ENCODE data around the gene ABLIM3. TPM values are rescaled to one million over a fixed set of nuclear protein-coding genes. Genes with fewer than 3 reads are reported as not detected.

ABLIM3 gene
- 16.9 to 23.0 TPM (median 19.4 TPM) in 5 replicates for total RNA-seq (2022; extraction: Qiagen RNA extraction; ENCODE audit: low read depth)

GRCh38 chr5:149141224-149141956 lies at the start of gene ABLIM3:
ABLIM3 (plus strand) TSS chr5:149141493; CDS start chr5:149142096, 603 bp downstream.

DNA sequence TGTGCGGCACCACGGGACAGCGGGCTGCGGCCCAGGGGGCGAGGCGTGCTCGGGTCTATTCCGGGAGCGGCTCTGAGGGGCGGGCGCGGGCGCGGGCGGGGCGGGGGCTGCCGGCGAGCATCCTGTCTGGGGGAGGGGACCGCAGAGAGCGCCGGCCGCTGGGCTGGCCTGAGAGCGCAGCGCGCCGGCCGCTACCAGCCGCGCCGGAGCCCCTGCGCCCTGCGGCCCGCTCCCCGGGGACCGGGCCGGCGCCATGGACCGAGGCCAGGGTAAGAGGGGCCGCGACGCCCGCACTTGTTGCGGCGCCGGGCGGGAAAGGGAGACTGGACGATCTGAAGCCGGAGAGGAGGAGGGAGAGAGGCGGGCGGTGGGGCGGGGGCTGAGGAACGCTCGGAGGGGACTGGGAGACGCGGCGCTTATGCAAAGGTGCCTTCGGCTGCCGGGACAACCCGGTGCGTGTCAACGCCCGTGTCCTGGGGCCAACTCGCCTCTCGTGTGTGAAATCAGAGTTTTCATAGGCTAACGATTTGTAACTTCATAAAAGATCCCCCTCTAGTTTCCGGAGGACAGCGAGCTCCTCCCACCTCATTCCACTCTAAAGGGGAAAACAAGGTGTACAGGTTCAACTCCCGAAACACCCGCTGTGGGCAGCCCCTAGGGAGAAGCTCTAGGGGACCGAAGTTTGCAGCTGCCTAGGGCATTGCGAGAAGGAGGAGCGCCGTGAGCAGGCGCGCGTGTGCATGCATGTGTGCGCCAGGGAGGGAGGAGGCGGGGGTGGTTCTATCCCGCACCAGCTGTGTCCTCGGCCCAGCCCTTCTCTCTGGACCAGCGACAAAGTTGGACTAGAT lies 130.6 kb downstream of the ABLIM3 start, which contains the start of gene AFAP1L1:
AFAP1L1 (plus strand) TSS at position 144 of the 848 bp plus-strand sequence; CDS start at position 254, 110 bp downstream.

Other genes starting within 250 kb of the ABLIM3 start
- gene SH3TC2, start 78.4 kb upstream of the ABLIM3 start, total RNA-seq (2022; extraction: Qiagen RNA extraction; ENCODE audit: low read depth) = 0.23 to 1.3 TPM (median 0.72 TPM) in 5 replicates
- 7.6 to 11.4 TPM (median 10.7 TPM) in 5 replicates for gene AFAP1L1, start 130.4 kb downstream of the ABLIM3 start, total RNA-seq (2022; extraction: Qiagen RNA extraction; ENCODE audit: low read depth)
- gene GRPEL2, start 204.0 kb downstream of the ABLIM3 start, total RNA-seq (2022; extraction: Qiagen RNA extraction; ENCODE audit: low read depth) = 4.9 to 8.5 TPM (median 6.9 TPM) in 5 replicates
- 1.8 to 3.1 TPM (median 2.7 TPM) in 5 replicates for gene PCYOX1L, start 216.6 kb downstream of the ABLIM3 start, total RNA-seq (2022; extraction: Qiagen RNA extraction; ENCODE audit: low read depth)
- gene IL17B, start 237.8 kb downstream of the ABLIM3 start, total RNA-seq (2022; extraction: Qiagen RNA extraction; ENCODE audit: low read depth) = not detected in 5 replicates